ENCODE data around the gene ALK. TPM values are rescaled to one million over a fixed set of nuclear protein-coding genes. Genes with fewer than 3 reads are reported as not detected.

ALK gene
- polyA plus RNA-seq, 2 donors: 0.04 to 0.05 TPM

GRCh38 chr2:29725610-29726009 lies 195.8 kb downstream of the ALK start:
- no peaks in the 10 kb centered on the region for H3K36me3 ChIP-seq (ENCODE audit: control insufficient read depth in 2 of 2, insufficient read depth in 2 of 2, low read length in 1 of 2)
- H3K9me3 ChIP-seq (ENCODE audit: control insufficient read depth in 2 of 2, insufficient read depth in 1 of 2, low read depth in 1 of 2, low read length in 1 of 2): no peaks in the 10 kb centered on the region
- H3K4me1 ChIP-seq (ENCODE audit: control insufficient read depth in 2 of 2, insufficient read depth in 2 of 2, low read length in 1 of 2): no peaks in the 10 kb centered on the region
- WGBS, 2 donors: 41 to 46% methylated on average over 2 of the region's 2 CpGs
- no peak overlapping the region for H3K4me3 ChIP-seq (ENCODE audit: low read depth in 1 of 2, low read length in 2 of 2)
- no peak overlapping the region for H3K27ac ChIP-seq (ENCODE audit: low read depth in 2 of 2, low read length in 1 of 2)
- no peaks in the 10 kb centered on the region for H3K27me3 ChIP-seq (ENCODE audit: control insufficient read depth in 1 of 2, insufficient read depth in 2 of 2, low read length in 2 of 2)

- Histone ChIP-seq H3K36me3 (ENCODE audit: control insufficient read depth in 2 of 2, insufficient read depth in 2 of 2, low read length in 1 of 2) (no peaks in the 10 kb centered on the region), H3K4me1 (ENCODE audit: control insufficient read depth in 2 of 2, insufficient read depth in 2 of 2, low read length in 1 of 2) (no peaks in the 10 kb centered on the region), H3K27me3 (ENCODE audit: control insufficient read depth in 1 of 2, insufficient read depth in 2 of 2, low read length in 2 of 2) (peaks cover 0 to 2% of the 10 kb centered on the region in 2 donors), H3K27ac (ENCODE audit: low read depth in 2 of 2, low read length in 1 of 2) (no peak overlapping the region), H3K4me3 (ENCODE audit: low read depth in 1 of 2, low read length in 2 of 2) (no peak overlapping the region), H3K9me3 (ENCODE audit: control insufficient read depth in 2 of 2, insufficient read depth in 1 of 2, low read depth in 1 of 2, low read length in 1 of 2) (no peaks in the 10 kb centered on the region)
- WGBS, 2 donors: 71 to 73% methylated on average over 3 of the region's 3 CpGs
Measured at GRCh38 chr2:29724282-29724681, 197.1 kb downstream of the ALK start.

- WGBS, 2 donors: 31 to 35% methylated on average over 7 of the region's 7 CpGs
- H3K27ac ChIP-seq (ENCODE audit: low read depth in 2 of 2, low read length in 1 of 2): no peak overlapping the region
- no peaks in the 10 kb centered on the region for H3K4me1 ChIP-seq (ENCODE audit: control insufficient read depth in 2 of 2, insufficient read depth in 2 of 2, low read length in 1 of 2)
- no peaks in the 10 kb centered on the region for H3K36me3 ChIP-seq (ENCODE audit: control insufficient read depth in 2 of 2, insufficient read depth in 2 of 2, low read length in 1 of 2)
- H3K27me3 ChIP-seq (ENCODE audit: control insufficient read depth in 1 of 2, insufficient read depth in 2 of 2, low read length in 2 of 2): peaks cover 0 to 2% of the 10 kb centered on the region in 2 donors
- H3K4me3 ChIP-seq (ENCODE audit: low read depth in 1 of 2, low read length in 2 of 2): no peak overlapping the region
- H3K9me3 ChIP-seq (ENCODE audit: control insufficient read depth in 2 of 2, insufficient read depth in 1 of 2, low read depth in 1 of 2, low read length in 1 of 2): no peaks in the 10 kb centered on the region
Measured at GRCh38 chr2:29723255-29724001, 198.0 kb downstream of the ALK start.

GRCh38 chr2:29719639-29720038 lies 201.7 kb downstream of the ALK start:
- Histone ChIP-seq H3K4me3 (ENCODE audit: low read depth in 1 of 2, low read length in 2 of 2) (no peak overlapping the region), H3K4me1 (ENCODE audit: control insufficient read depth in 2 of 2, insufficient read depth in 2 of 2, low read length in 1 of 2) (no peaks in the 10 kb centered on the region)
- 67 to 71% methylated on average over 3 of the region's 3 CpGs for WGBS, 2 donors

GRCh38 chr2:29718076-29718686 lies 203.2 kb downstream of the ALK start:
- no peaks in the 10 kb centered on the region for H3K4me1 ChIP-seq (ENCODE audit: control insufficient read depth in 2 of 2, insufficient read depth in 2 of 2, low read length in 1 of 2)
- H3K9me3 ChIP-seq (ENCODE audit: control insufficient read depth in 2 of 2, insufficient read depth in 1 of 2, low read depth in 1 of 2, low read length in 1 of 2): no peaks in the 10 kb centered on the region
- H3K27me3 ChIP-seq (ENCODE audit: control insufficient read depth in 1 of 2, insufficient read depth in 2 of 2, low read length in 2 of 2): peaks cover 0 to 2% of the 10 kb centered on the region in 2 donors
- H3K4me3 ChIP-seq (ENCODE audit: low read depth in 1 of 2, low read length in 2 of 2): no peak overlapping the region
- 71 to 81% methylated on average over 5 of the region's 5 CpGs for WGBS, 2 donors
- no peak overlapping the region for H3K27ac ChIP-seq (ENCODE audit: low read depth in 2 of 2, low read length in 1 of 2)
- no peaks in the 10 kb centered on the region for H3K36me3 ChIP-seq (ENCODE audit: control insufficient read depth in 2 of 2, insufficient read depth in 2 of 2, low read length in 1 of 2)

More at GRCh38 chr2:29719639-29720038, 201.7 kb downstream of the ALK start:
- H3K9me3 ChIP-seq (ENCODE audit: control insufficient read depth in 2 of 2, insufficient read depth in 1 of 2, low read depth in 1 of 2, low read length in 1 of 2): no peaks in the 10 kb centered on the region
- no peaks in the 10 kb centered on the region for H3K36me3 ChIP-seq (ENCODE audit: control insufficient read depth in 2 of 2, insufficient read depth in 2 of 2, low read length in 1 of 2)
- H3K27ac ChIP-seq (ENCODE audit: low read depth in 2 of 2, low read length in 1 of 2): no peak overlapping the region
- H3K27me3 ChIP-seq (ENCODE audit: control insufficient read depth in 1 of 2, insufficient read depth in 2 of 2, low read length in 2 of 2): peaks cover 0 to 2% of the 10 kb centered on the region in 2 donors

- WGBS, 2 donors: 69 to 80% methylated on average over 3 of the region's 3 CpGs
- H3K4me3 ChIP-seq (ENCODE audit: low read depth in 1 of 2, low read length in 2 of 2): no peak overlapping the region
- no peaks in the 10 kb centered on the region for H3K4me1 ChIP-seq (ENCODE audit: control insufficient read depth in 2 of 2, insufficient read depth in 2 of 2, low read length in 1 of 2)
- H3K36me3 ChIP-seq (ENCODE audit: control insufficient read depth in 2 of 2, insufficient read depth in 2 of 2, low read length in 1 of 2): no peaks in the 10 kb centered on the region
- peaks cover 0 to 2% of the 10 kb centered on the region in 2 donors for H3K27me3 ChIP-seq (ENCODE audit: control insufficient read depth in 1 of 2, insufficient read depth in 2 of 2, low read length in 2 of 2)
- no peak overlapping the region for H3K27ac ChIP-seq (ENCODE audit: low read depth in 2 of 2, low read length in 1 of 2)
- no peaks in the 10 kb centered on the region for H3K9me3 ChIP-seq (ENCODE audit: control insufficient read depth in 2 of 2, insufficient read depth in 1 of 2, low read depth in 1 of 2, low read length in 1 of 2)
Measured at GRCh38 chr2:29715655-29716054, 205.7 kb downstream of the ALK start.

GRCh38 chr2:29714333-29714732 lies 207.1 kb downstream of the ALK start:
- H3K27ac ChIP-seq (ENCODE audit: low read depth in 2 of 2, low read length in 1 of 2): no peak overlapping the region
- WGBS, 2 donors: 91 to 94% methylated on average over 4 of the region's 4 CpGs
- no peak overlapping the region for H3K4me3 ChIP-seq (ENCODE audit: low read depth in 1 of 2, low read length in 2 of 2)
- H3K36me3 ChIP-seq (ENCODE audit: control insufficient read depth in 2 of 2, insufficient read depth in 2 of 2, low read length in 1 of 2): no peaks in the 10 kb centered on the region
- H3K27me3 ChIP-seq (ENCODE audit: control insufficient read depth in 1 of 2, insufficient read depth in 2 of 2, low read length in 2 of 2): no peaks in the 10 kb centered on the region
- H3K4me1 ChIP-seq (ENCODE audit: control insufficient read depth in 2 of 2, insufficient read depth in 2 of 2, low read length in 1 of 2): no peaks in the 10 kb centered on the region
- H3K9me3 ChIP-seq (ENCODE audit: control insufficient read depth in 2 of 2, insufficient read depth in 1 of 2, low read depth in 1 of 2, low read length in 1 of 2): no peaks in the 10 kb centered on the region

- WGBS, 2 donors: 79 to 80% methylated on average over 4 of the region's 4 CpGs
- Histone ChIP-seq H3K27me3 (ENCODE audit: control insufficient read depth in 1 of 2, insufficient read depth in 2 of 2, low read length in 2 of 2) (no peaks in the 10 kb centered on the region), H3K9me3 (ENCODE audit: control insufficient read depth in 2 of 2, insufficient read depth in 1 of 2, low read depth in 1 of 2, low read length in 1 of 2) (no peaks in the 10 kb centered on the region), H3K36me3 (ENCODE audit: control insufficient read depth in 2 of 2, insufficient read depth in 2 of 2, low read length in 1 of 2) (no peaks in the 10 kb centered on the region), H3K4me1 (ENCODE audit: control insufficient read depth in 2 of 2, insufficient read depth in 2 of 2, low read length in 1 of 2) (no peaks in the 10 kb centered on the region), H3K27ac (ENCODE audit: low read depth in 2 of 2, low read length in 1 of 2) (no peak overlapping the region), H3K4me3 (ENCODE audit: low read depth in 1 of 2, low read length in 2 of 2) (no peak overlapping the region)
Measured at GRCh38 chr2:29706171-29706720, 215.1 kb downstream of the ALK start.

GRCh38 chr2:29705616-29706015 lies 215.8 kb downstream of the ALK start:
- H3K4me3 ChIP-seq (ENCODE audit: low read depth in 1 of 2, low read length in 2 of 2): no peak overlapping the region
- H3K9me3 ChIP-seq (ENCODE audit: control insufficient read depth in 2 of 2, insufficient read depth in 1 of 2, low read depth in 1 of 2, low read length in 1 of 2): no peaks in the 10 kb centered on the region
- H3K4me1 ChIP-seq (ENCODE audit: control insufficient read depth in 2 of 2, insufficient read depth in 2 of 2, low read length in 1 of 2): no peaks in the 10 kb centered on the region
- WGBS, 2 donors: 81 to 82% methylated on average over 4 of the region's 4 CpGs
- H3K27ac ChIP-seq (ENCODE audit: low read depth in 2 of 2, low read length in 1 of 2): no peak overlapping the region
- H3K36me3 ChIP-seq (ENCODE audit: control insufficient read depth in 2 of 2, insufficient read depth in 2 of 2, low read length in 1 of 2): no peaks in the 10 kb centered on the region
- H3K27me3 ChIP-seq (ENCODE audit: control insufficient read depth in 1 of 2, insufficient read depth in 2 of 2, low read length in 2 of 2): no peaks in the 10 kb centered on the region

Data from esophagus (tissue), 2 donors.